RWPE2 (cell line): ENCODE results near the gene AP3B1.

Experiments
- ATAC-seq: fragments of 200-7000 bp; cut with Tn5 transposase; 3 replicates; pipeline ENCODE4 v1.9.1; 2021; ENCODE audit warnings: low read depth
- DNase-seq: peaks from one replicate; pipeline ENCODE4 v3.0.0-alpha.2; 2020; ENCODE audit warnings: low spot score
- H3K27ac ChIP-seq: fragments of 450-650 bp; 2 replicates; pipeline ENCODE4 v1.5.1; 2017; ENCODE audit warnings: mild to moderate bottlenecking; ENCODE audit not compliant: poor library complexity, severe bottlenecking
- H3K27me3 ChIP-seq: fragments of 250-450 bp; sonication (Bioruptor Pico); 2 replicates; pipeline ENCODE4 v1.5.1; 2021; ENCODE audit warnings: mild to moderate bottlenecking, moderate library complexity; ENCODE audit not compliant: insufficient read depth, poor library complexity, severe bottlenecking
- H3K36me3 ChIP-seq: fragments of 250-450 bp; sonication (Bioruptor Pico); 2 replicates; pipeline ENCODE4 v1.5.1; 2020; ENCODE audit warnings: low read depth, mild to moderate bottlenecking, moderate library complexity
- H3K4me1 ChIP-seq: fragments of 250-450 bp; sonication (Bioruptor Pico); 2 replicates; pipeline ENCODE4 v1.5.1; 2021; ENCODE audit warnings: mild to moderate bottlenecking, moderate library complexity; ENCODE audit not compliant: insufficient read depth, poor library complexity, severe bottlenecking
- H3K4me3 ChIP-seq: fragments of 250-450 bp; sonication (Bioruptor Pico); 2 replicates; pipeline ENCODE4 v1.5.1; 2021; ENCODE audit warnings: mild to moderate bottlenecking, moderate library complexity; ENCODE audit not compliant: severe bottlenecking
- H3K9me3 ChIP-seq: fragments of 250-450 bp; sonication (Bioruptor Pico); 2 replicates; pipeline ENCODE4 v1.5.1; 2021; ENCODE audit warnings: mild to moderate bottlenecking, moderate library complexity; ENCODE audit not compliant: severe bottlenecking
- TF ChIP-seq, protein P1 (sequence below): fragments of 450-650 bp; IDR thresholded peaks from one replicate; pipeline ENCODE4 v1.5.1; 2017; ENCODE audit warnings: mild to moderate bottlenecking, moderate library complexity; ENCODE audit not compliant: poor library complexity, severe bottlenecking

Gene AP3B1

DNA sequence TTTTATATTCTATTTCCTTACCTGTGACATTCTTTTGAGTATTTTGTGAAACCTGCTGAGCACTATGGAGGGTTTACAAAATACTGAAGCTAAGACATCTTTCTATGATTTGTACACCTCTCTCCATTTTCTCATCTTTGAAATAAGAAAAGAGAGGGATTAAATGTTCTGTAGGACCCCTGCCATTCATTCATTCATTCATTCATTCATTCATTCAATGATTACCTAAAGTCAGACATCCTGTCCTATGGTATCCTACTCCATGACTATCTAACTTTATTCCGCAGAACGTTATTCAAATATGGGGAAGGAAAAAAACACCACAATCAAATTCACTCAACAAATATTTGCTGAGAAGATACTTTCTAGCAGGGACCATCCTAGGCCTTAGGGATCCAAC lies 51.4 kb downstream of the AP3B1 start:
- Histone ChIP-seq H3K27me3 (no peaks in the 10 kb centered on the region), H3K4me1 (no peaks in the 10 kb centered on the region), H3K4me3 (no peak overlapping the region), H3K27ac (no peak overlapping the region), H3K9me3 (no peaks in the 10 kb centered on the region), H3K36me3 (peaks cover 14% of the 10 kb centered on the region)
- DNase-seq (no peak), ATAC-seq (no peak)
- TF ChIP-seq, protein P1, sequence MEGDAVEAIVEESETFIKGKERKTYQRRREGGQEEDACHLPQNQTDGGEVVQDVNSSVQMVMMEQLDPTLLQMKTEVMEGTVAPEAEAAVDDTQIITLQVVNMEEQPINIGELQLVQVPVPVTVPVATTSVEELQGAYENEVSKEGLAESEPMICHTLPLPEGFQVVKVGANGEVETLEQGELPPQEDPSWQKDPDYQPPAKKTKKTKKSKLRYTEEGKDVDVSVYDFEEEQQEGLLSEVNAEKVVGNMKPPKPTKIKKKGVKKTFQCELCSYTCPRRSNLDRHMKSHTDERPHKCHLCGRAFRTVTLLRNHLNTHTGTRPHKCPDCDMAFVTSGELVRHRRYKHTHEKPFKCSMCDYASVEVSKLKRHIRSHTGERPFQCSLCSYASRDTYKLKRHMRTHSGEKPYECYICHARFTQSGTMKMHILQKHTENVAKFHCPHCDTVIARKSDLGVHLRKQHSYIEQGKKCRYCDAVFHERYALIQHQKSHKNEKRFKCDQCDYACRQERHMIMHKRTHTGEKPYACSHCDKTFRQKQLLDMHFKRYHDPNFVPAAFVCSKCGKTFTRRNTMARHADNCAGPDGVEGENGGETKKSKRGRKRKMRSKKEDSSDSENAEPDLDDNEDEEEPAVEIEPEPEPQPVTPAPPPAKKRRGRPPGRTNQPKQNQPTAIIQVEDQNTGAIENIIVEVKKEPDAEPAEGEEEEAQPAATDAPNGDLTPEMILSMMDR, result no peak

DNA sequence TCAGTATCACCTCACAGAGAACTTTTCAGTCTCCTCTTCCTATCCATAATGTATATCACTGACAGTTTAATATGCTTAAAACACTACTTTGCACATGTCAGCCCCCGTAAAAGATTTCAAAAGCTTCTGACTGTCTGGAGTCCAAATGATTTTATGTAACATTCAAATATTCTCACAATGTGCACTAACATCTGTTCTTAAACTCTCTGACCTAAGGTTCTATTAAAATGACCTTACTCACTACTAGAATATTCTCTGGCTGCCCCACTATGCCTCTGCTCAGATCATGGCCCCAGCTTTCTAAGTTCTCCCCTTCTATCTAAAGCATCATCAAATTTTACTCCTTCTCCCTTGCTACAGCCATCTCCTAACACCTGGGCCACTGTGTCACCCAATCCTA lies 52.5 kb downstream of the AP3B1 start:
- TF ChIP-seq, protein P1, result no peak

DNA sequence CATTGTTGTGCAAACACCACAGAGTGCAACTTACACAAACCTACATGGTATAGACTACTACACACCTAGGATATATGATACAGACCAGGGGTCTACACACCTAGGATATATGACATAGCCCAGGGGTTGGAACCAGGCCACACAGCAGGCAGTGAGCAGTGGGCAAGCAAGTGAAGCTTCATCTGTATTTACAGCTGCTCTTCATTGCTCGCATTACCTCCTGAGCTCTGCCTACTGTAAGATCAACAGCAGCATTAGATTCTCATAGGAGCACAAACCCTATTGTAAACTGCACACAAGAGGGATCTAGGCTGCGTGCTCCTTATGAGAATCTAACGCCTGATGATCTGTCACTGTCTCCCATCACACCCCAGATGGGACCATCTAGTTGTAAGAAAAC lies 56.6 kb downstream of the AP3B1 start:
- TF ChIP-seq, protein P1, result no peak
- no peak overlapping the region for H3K27ac ChIP-seq

More for the DNA sequence above, 52.5 kb downstream of the AP3B1 start:
- H3K27ac ChIP-seq, result no peak overlapping the region
- no peak for DNase-seq
- no peak overlapping the region for H3K4me3 ChIP-seq
- H3K4me1 ChIP-seq, result no peaks in the 10 kb centered on the region
- no peaks in the 10 kb centered on the region for H3K27me3 ChIP-seq
- no peak for ATAC-seq
- H3K9me3 ChIP-seq, result no peaks in the 10 kb centered on the region
- H3K36me3 ChIP-seq, result peaks cover 15% of the 10 kb centered on the region

DNA sequence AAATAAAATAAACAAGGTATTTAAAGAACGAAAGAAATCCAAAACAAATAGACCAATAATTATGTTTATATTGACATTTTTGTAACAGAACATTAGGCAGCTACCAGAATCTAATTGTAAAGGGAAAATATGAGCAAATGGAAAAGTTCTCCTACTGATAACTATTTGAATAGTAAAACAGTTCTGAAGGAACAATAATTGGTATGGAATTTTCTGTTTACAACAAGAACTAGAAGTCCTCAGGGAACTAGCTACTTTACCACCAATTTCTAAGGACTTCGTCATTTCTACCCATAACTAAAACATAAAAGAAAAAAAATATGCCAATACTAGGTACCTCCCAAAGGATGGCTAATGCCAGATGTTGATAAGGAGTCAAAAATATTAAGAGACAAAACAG lies 58.5 kb downstream of the AP3B1 start:
- H3K27me3 ChIP-seq, result no peaks in the 10 kb centered on the region
- H3K4me1 ChIP-seq, result no peaks in the 10 kb centered on the region
- no peak for ATAC-seq
- peaks cover 19% of the 10 kb centered on the region for H3K36me3 ChIP-seq
- TF ChIP-seq, protein P1, result no peak
- no peak overlapping the region for H3K27ac ChIP-seq
- no peak for DNase-seq
- H3K9me3 ChIP-seq, result no peaks in the 10 kb centered on the region
- H3K4me3 ChIP-seq, result no peak overlapping the region

More for the DNA sequence above, 56.6 kb downstream of the AP3B1 start:
- H3K4me1 ChIP-seq, result no peaks in the 10 kb centered on the region
- ATAC-seq (no peak), DNase-seq (no peak)
- H3K36me3 ChIP-seq, result peaks cover 15% of the 10 kb centered on the region
- no peaks in the 10 kb centered on the region for H3K27me3 ChIP-seq
- no peak overlapping the region for H3K4me3 ChIP-seq
- no peaks in the 10 kb centered on the region for H3K9me3 ChIP-seq

DNA sequence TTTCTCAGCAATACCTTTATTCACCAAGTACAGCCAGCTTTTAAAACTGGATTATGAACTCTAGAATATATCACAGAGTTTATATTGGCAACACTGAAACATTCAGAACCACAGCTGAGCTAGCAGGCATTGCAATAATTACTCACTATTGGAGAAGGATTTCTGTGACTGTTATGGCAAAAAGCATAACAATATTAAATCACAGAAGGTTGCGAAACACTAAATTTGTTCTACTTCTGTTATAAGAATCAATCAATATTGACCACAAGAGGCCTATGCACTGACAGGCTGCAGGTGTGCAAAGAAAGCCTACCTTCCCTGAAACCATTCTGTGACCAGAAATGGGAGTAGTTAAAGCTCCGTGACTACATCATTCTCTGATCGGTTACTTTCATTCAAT lies 59.2 kb downstream of the AP3B1 start:
- no peak for DNase-seq
- Histone ChIP-seq H3K36me3 (peaks cover 14% of the 10 kb centered on the region), H3K9me3 (no peaks in the 10 kb centered on the region), H3K27me3 (no peaks in the 10 kb centered on the region), H3K4me3 (no peak overlapping the region), H3K4me1 (no peaks in the 10 kb centered on the region), H3K27ac (no peak overlapping the region)
- no peak for ATAC-seq
- TF ChIP-seq, protein P1, result no peak
